ENCODE measurements around the gene CNMD. TPM values are rescaled to one million over a fixed set of nuclear protein-coding genes. Genes with fewer than 3 reads are reported as not detected.
"Not testable (repeated sequence)": the region's sequence is repeated elsewhere in the genome, so short reads cannot be mapped to it uniquely, and the experiment has no call there.

The CNMD gene
- total RNA-seq, 2 donors from 2014 or later, result not detected

DNA sequence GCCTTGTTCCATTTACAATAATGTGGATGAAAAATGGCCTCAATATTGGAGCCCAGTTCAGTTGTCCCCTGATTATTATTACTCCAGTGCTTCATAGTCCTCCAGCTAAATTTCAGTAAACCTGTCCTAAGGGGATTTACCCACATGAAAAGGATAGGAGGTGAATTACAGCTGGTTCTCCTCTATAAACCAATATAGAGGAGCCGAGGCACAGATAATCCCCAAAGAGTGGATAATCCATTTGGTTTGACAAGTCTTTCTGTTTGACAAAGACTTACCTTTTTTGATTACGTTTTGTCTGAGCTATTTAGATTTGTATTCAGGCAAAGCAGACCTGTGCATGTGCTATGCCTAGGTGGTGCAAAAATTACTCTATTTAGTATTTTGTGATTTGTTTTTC is 2.7 kb downstream of the CNMD start:
- no peak for ATAC-seq
- H3K36me3 Mint-ChIP-seq, result no peaks in the 10 kb centered on the region
- DNase-seq (ENCODE audit: low spot score), result no peak
- H3K27me3 Mint-ChIP-seq, result peaks cover 30 to 48% of the 10 kb centered on the region in 2 donors
- H3K4me3 Mint-ChIP-seq, result no peak overlapping the region
- no peaks in the 10 kb centered on the region for H3K9me3 Mint-ChIP-seq
- H3K4me1 Mint-ChIP-seq (ENCODE audit: low read depth in 2 of 2), result peaks cover 0 to 2% of the 10 kb centered on the region in 2 donors
- no peak overlapping the region for H3K27ac Mint-ChIP-seq

DNA sequence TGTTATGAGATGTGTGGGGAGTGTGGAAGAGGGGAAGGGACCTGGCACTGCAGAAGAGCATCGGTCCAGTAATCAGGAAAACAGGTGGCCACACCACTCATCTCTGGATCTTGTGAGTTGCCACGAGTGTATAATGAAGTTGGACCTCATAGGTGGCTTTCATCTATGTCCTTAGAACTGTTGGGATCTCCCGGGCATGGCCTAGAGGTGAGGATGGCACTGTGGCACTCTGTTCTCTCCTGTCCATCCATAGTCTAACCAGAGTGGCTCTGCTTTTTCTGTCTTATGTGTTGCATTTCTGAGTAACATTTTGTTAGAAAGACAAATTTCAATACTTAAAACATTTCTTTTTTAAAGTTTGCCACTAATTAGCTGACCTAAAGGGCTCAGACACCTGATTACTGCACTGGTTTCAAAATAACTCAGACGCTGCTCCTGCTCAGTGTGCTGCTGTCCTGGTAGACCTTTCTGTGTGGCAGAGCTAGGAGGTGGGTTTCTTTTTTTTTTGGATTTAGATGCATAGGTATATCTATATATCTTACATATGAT is 5.5 kb downstream of the CNMD start:
- ATAC-seq, result peak in 1 of 2 donors; percentile 45
- no peaks in the 10 kb centered on the region for H3K9me3 Mint-ChIP-seq
- peaks cover 19 to 33% of the 10 kb centered on the region in 2 donors for H3K27me3 Mint-ChIP-seq
- H3K4me3 Mint-ChIP-seq, result no peak overlapping the region
- no peak for DNase-seq (ENCODE audit: low spot score)
- H3K4me1 Mint-ChIP-seq (ENCODE audit: low read depth in 2 of 2), result no peaks in the 10 kb centered on the region
- H3K36me3 Mint-ChIP-seq, result no peaks in the 10 kb centered on the region
- no peak overlapping the region for H3K27ac Mint-ChIP-seq

DNA sequence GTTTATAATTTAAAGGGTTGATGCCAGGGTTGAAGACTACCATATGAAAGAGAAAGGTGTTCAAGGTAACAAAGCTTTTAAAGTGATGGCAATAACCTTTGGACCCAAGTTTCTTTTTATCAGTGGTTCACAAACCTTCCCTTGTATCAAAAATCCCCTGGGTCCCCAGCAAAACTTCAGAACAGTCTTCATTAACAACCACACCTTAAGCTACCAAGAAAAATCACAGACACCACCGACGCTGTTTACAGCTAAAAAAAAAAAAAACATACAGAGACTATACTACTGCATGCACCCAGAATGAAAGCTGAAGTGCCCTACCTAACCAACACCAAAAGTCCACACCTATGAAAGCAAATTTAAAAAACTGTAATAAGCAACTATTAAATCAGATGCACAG is 13.4 kb downstream of the CNMD start:
- H3K27me3 Mint-ChIP-seq, result peaks cover 10 to 20% of the 10 kb centered on the region in 2 donors
- H3K4me3 Mint-ChIP-seq, result no peak overlapping the region
- H3K9me3 Mint-ChIP-seq, result no peaks in the 10 kb centered on the region
- ATAC-seq (no peak), DNase-seq (ENCODE audit: low spot score) (no peak)
- H3K36me3 Mint-ChIP-seq, result no peaks in the 10 kb centered on the region
- no peak overlapping the region for H3K27ac Mint-ChIP-seq
- H3K4me1 Mint-ChIP-seq (ENCODE audit: low read depth in 2 of 2), result no peaks in the 10 kb centered on the region

DNA sequence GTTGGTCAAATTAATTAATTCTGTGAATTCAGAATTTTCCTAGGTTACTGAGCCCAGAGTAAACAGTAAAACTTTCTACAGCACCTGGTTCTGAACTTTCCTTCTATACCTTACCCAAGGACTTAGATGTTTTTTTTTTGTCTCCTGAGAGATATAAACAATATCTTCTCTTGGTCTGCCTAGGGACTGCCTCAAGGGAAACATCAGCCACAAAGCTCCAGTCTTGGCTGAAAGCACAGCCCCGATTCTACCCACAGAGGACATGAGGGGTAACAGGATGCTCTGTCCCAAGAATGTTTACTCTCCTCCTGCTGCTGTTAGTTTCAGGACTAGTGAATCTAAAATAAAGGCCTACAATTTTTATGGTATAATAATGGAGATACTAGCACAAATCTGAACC is 14.3 kb downstream of the CNMD start:
- Mint-ChIP-seq H3K9me3 (no peaks in the 10 kb centered on the region), H3K4me3 (no peak overlapping the region), H3K4me1 (ENCODE audit: low read depth in 2 of 2) (no peaks in the 10 kb centered on the region), H3K27me3 (peaks cover 8 to 14% of the 10 kb centered on the region in 2 donors), H3K27ac (no peak overlapping the region), H3K36me3 (no peaks in the 10 kb centered on the region)
- no peak for DNase-seq (ENCODE audit: low spot score)
- no peak for ATAC-seq

DNA sequence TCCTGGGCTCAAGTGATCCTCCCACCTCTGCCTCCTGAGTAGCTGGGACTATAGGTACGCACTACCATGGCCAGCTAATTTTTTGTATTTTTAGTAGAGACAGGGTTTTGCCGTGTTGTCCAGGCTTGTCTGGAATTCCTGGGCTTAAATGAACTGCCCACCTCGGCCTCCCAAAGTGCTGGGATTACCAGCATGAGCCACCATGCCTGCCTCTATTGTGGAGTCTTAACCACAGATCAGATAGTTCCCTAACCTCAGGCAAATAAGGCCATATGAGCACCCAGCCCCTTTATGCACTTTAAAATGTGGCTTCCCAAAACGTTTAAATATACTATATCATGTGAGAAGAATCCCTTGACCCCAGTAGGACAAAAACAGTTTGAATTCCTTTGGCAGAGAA is 16.4 kb downstream of the CNMD start:
- no peak for DNase-seq (ENCODE audit: low spot score)
- Mint-ChIP-seq H3K27ac (no peak overlapping the region), H3K9me3 (peaks cover 2% of the 10 kb centered on the region), H3K27me3 (peaks cover 20 to 27% of the 10 kb centered on the region in 2 donors), H3K4me1 (ENCODE audit: low read depth in 2 of 2) (no peaks in the 10 kb centered on the region), H3K4me3 (no peak overlapping the region), H3K36me3 (peaks cover 18% of the 10 kb centered on the region)
- ATAC-seq, result no peak

DNA sequence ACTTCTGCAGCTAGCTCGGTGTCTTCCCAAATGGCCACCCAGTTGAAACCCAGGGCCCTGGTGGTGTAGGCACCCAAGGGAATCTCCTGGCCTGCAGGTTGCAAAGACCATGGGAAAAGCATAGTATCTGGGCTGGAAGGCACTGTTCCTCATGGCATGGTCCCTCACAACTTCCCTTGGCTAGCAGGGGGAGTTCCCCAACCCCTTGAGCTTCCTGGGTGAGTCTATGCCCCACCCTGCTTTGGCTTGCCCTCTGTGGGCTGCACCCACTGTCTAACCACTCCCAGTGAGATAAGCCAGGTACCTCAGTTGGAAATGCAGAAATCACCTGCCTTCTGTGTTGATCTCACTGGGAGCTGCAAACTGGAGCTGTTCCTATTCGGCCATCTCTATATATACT is 18.3 kb downstream of the CNMD start:
- DNase-seq (ENCODE audit: low spot score); H3K4me1 Mint-ChIP-seq (ENCODE audit: low read depth in 2 of 2); H3K9me3 Mint-ChIP-seq; H3K4me3 Mint-ChIP-seq; ATAC-seq; H3K27ac Mint-ChIP-seq: not testable (repeated sequence)
- peaks cover 31 to 38% of the 10 kb centered on the region in 2 donors for H3K27me3 Mint-ChIP-seq
- peaks cover 20% of the 10 kb centered on the region for H3K36me3 Mint-ChIP-seq

DNA sequence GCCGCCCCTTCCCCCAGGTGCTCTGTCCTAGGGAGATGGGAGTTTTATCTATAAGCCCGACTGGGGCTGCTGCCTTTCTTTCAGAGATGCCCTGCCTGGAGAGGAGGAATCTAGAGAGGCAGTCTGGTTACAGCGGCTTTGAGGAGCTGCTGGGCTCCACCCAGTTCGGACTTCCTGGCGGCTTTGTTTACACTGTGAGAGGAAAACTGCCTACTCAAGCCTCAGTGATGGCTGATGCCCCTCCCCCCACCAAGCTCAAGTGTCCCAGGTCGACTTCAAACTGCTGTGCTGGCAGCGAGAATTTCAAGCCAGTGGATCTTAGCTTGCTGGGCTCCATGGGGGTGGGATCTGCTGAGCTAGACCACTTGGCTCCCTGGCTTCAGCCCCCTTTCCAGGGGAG is 18.7 kb downstream of the CNMD start:
- not testable (repeated sequence) for H3K4me3 Mint-ChIP-seq; H3K4me1 Mint-ChIP-seq (ENCODE audit: low read depth in 2 of 2); H3K27ac Mint-ChIP-seq; DNase-seq (ENCODE audit: low spot score); H3K9me3 Mint-ChIP-seq; ATAC-seq
- Mint-ChIP-seq H3K36me3 (peaks cover 20% of the 10 kb centered on the region), H3K27me3 (peaks cover 28 to 40% of the 10 kb centered on the region in 2 donors)

DNA sequence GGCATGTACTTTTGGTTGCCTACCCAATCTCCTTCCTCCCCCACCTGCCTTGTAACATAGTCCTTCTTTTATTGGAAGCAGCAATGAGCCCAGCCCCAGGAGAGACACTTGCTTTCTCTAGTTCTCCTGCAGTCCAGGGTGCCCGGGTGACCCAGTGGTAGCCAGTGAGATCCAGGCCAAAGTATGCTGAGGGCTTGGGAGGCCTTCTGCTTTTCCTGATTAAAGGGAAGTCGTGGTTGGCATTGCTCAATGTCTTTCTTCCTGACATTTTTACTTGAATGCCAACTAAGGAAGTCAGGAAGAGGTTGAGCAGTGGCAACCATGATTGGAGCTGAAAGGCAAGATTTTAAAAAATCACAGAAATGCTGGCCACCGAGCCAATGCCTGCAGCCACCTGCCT is 25.7 kb downstream of the CNMD start:
- no peak for DNase-seq (ENCODE audit: low spot score)
- Mint-ChIP-seq H3K36me3 (peaks cover 9% of the 10 kb centered on the region), H3K27me3 (peaks cover 20 to 33% of the 10 kb centered on the region in 2 donors), H3K4me1 (ENCODE audit: low read depth in 2 of 2) (no peaks in the 10 kb centered on the region), H3K4me3 (no peak overlapping the region), H3K27ac (no peak overlapping the region), H3K9me3 (peaks cover 3% of the 10 kb centered on the region)
- no peak for ATAC-seq

DNA sequence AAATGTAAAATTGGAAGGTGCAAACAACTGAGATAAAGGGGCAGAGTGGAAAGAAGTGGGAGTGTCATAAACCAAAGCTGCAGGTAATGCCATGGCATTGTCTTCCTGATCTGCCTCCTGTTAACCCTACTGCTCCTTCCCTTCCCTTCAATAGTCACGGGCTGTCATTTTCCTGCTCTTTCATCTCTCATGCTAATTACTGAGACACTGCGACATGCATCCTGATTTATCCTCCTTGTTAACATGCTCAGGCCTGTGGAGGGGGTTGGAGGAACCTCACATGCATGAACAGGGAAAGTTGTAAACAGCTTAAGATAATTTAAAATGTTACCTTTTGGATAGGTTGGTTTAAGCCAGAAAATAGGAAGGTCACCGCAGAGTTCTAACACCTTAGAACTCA is 27.2 kb downstream of the CNMD start:
- ATAC-seq (no peak), DNase-seq (ENCODE audit: low spot score) (no peak)
- peaks cover 11 to 18% of the 10 kb centered on the region in 2 donors for H3K27me3 Mint-ChIP-seq
- H3K36me3 Mint-ChIP-seq, result no peaks in the 10 kb centered on the region
- no peaks in the 10 kb centered on the region for H3K9me3 Mint-ChIP-seq
- H3K4me1 Mint-ChIP-seq (ENCODE audit: low read depth in 2 of 2), result no peaks in the 10 kb centered on the region
- H3K27ac Mint-ChIP-seq, result no peak overlapping the region
- H3K4me3 Mint-ChIP-seq, result no peak overlapping the region

DNA sequence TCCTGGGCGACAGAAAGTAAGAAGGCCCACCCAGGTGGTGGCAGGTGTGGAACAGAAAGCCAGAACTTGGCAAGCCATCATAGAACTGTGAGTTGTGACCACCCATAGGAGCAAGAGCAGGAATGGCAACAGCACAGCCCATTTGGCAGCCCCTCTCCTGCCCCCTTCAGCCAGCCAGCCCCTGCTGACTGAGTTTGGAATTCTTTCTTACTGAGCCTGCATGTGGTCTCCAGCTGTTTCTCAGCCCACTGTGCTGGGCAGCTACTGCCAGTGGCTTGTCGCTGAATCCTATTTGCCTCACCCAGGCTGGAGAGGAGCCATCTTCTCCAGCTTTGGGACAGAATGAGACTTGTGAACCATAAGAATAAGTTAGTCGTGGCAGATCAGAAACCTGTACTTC is 28.3 kb downstream of the CNMD start:
- Mint-ChIP-seq H3K9me3 (no peaks in the 10 kb centered on the region), H3K27ac (no peak overlapping the region), H3K4me1 (ENCODE audit: low read depth in 2 of 2) (no peaks in the 10 kb centered on the region), H3K4me3 (no peak overlapping the region), H3K27me3 (peaks cover 5 to 10% of the 10 kb centered on the region in 2 donors), H3K36me3 (no peaks in the 10 kb centered on the region)
- DNase-seq (ENCODE audit: low spot score) (no peak), ATAC-seq (no peak)

DNA sequence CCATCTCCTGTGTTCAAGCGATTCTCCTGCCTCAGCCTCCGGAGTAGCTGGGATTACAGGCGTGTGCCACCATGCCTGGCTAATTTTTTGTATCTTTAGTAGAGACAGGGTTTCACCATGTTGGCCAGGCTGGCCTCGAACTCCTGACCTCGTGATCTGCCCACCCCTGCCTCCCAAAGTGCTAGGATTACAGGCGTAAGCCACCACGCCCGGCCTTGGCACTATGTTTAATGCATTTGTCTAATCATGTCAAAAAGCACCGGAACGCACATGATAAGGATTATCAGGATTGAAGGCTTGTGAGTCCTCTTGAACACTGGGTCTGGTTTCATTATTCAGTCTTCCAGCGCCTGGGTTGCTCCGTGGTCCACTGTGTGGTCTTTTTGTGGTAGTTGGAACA is 31.4 kb downstream of the CNMD start:
- not testable (repeated sequence) for H3K27me3 Mint-ChIP-seq

DNA sequence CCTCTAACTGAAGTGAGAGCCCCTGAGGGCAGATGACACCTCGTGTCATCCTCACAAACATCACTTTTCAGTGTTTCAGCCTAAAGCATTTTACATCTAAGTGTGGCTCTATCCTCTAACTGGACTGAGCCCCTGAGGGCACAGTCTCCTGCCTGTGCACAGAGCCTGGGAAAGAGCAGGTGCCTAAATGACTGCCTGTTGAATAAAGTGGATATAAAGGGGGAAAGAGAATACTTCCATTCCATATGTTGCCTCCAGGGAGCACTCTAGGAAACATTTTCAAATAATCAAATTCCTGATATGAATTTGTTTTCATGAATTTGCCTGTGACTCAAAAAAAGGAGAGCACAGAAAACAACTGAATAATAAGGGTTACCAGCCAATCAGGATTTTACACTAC is 32.2 kb downstream of the CNMD start:
- no peak overlapping the region for H3K4me3 Mint-ChIP-seq
- H3K4me1 Mint-ChIP-seq (ENCODE audit: low read depth in 2 of 2), result no peaks in the 10 kb centered on the region
- no peaks in the 10 kb centered on the region for H3K36me3 Mint-ChIP-seq
- DNase-seq (ENCODE audit: low spot score) (no peak), ATAC-seq (no peak)
- no peaks in the 10 kb centered on the region for H3K9me3 Mint-ChIP-seq
- peaks cover 0 to 1% of the 10 kb centered on the region in 2 donors for H3K27me3 Mint-ChIP-seq
- no peak overlapping the region for H3K27ac Mint-ChIP-seq

More for the DNA sequence above, 31.4 kb downstream of the CNMD start:
- H3K4me3 Mint-ChIP-seq; H3K27ac Mint-ChIP-seq; DNase-seq (ENCODE audit: low spot score); H3K36me3 Mint-ChIP-seq; H3K4me1 Mint-ChIP-seq (ENCODE audit: low read depth in 2 of 2); H3K9me3 Mint-ChIP-seq; ATAC-seq: not testable (repeated sequence)

DNA sequence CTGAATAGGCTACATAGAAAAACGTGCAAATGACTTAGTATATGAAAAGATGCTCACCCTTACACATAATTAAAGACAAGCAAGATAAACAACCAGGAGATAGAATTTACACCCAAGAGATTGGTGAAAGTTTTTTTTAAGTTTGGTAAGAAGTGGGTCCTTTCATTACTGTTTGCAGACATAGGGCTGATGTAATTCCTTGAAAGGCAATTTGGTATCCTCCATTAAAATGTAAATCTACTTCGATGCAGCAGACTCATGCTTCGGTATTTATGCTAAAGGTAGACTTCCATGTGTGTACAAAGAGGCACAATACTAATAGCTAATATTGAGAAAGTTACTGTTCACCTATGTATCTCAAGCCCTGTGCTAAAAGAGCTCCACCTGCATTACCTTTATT is 33.5 kb downstream of the CNMD start:
- DNase-seq (ENCODE audit: low spot score), result no peak
- Mint-ChIP-seq H3K4me1 (ENCODE audit: low read depth in 2 of 2) (peaks cover 0 to 2% of the 10 kb centered on the region in 2 donors), H3K36me3 (no peaks in the 10 kb centered on the region), H3K9me3 (no peaks in the 10 kb centered on the region), H3K4me3 (no peak overlapping the region), H3K27ac (no peak overlapping the region), H3K27me3 (no peaks in the 10 kb centered on the region)
- no peak for ATAC-seq

DNA sequence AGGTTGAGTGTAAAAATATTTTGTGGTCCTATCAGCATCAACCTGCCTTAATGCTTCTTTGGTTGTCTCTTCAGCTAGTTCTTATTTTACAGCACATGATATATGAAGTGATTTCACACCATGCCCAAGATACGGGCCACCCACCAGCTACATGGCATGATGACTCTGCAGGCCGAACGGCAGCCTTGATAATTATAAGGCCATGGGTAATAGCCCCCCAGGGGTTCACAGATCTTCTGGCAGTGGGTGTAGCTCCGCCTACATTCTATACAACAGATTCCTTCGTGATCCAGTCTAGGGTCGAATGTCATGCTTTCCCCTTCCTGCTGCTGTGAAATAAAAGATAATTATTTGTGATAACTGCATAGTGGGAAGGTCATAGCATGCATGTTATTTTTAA is 36.1 kb downstream of the CNMD start:
- Mint-ChIP-seq H3K27ac (no peak overlapping the region), H3K9me3 (no peaks in the 10 kb centered on the region), H3K4me3 (no peak overlapping the region), H3K36me3 (no peaks in the 10 kb centered on the region), H3K4me1 (ENCODE audit: low read depth in 2 of 2) (peaks cover 0 to 2% of the 10 kb centered on the region in 2 donors), H3K27me3 (no peaks in the 10 kb centered on the region)
- no peak for DNase-seq (ENCODE audit: low spot score)
- no peak for ATAC-seq

Measured in natural killer cell treated with Interleukin-12 subunit alpha and Interleukin-12 subunit beta and Interleukin-15 and Interleukin-18, amount 100 ng/mL, for 72 hours (primary cell).